HepG2 (cell line): ENCODE measurements around the gene EGLN2. TPM values are rescaled to one million over a fixed set of nuclear protein-coding genes. Genes with fewer than 3 reads are reported as not detected.

Experiments used
- BHLHE40 ChIP-seq: IDR thresholded peaks from 2 replicates; pipeline ENCODE4 v1.6.1; 2011; ENCODE audit warnings: low read length, improper control_type of control experiment
- CAMTA2 ChIP-seq: sonication (generic); formaldehyde crosslinking; IDR thresholded peaks from 2 replicates; pipeline ENCODE4 v1.4.0; 2020; ENCODE audit warnings: mild to moderate bottlenecking, missing genetic modification reagents, borderline replicate concordance
- CENPT ChIP-seq: sonication (generic); formaldehyde crosslinking; IDR thresholded peaks from 2 replicates; pipeline ENCODE4 v1.8.0; 2022; ENCODE audit warnings: low read depth, mild to moderate bottlenecking, moderate library complexity, missing genetic modification reagents
- ETV6 ChIP-seq: sonication (generic); formaldehyde crosslinking; conservative IDR thresholded peaks from 2 replicates; pipeline ENCODE4 v1.4.0; 2020; ENCODE audit warnings: missing genetic modification reagents
- PAWR ChIP-seq: sonication (generic); formaldehyde crosslinking; IDR thresholded peaks from 2 replicates; pipeline ENCODE4 v1.4.0; 2020; ENCODE audit warnings: missing genetic modification reagents, mild to moderate bottlenecking, borderline replicate concordance
- POLR2AphosphoS2 ChIP-seq: IDR thresholded peaks from 2 replicates; pipeline ENCODE4 v1.6.1; 2011; ENCODE audit warnings: low read depth, low read length, improper control_type of control experiment
- SOX13 ChIP-seq, 3 experiments: fragments of 450-650 bp in 1 of 3; sonication (generic) in 1 of 3; formaldehyde crosslinking in 1 of 3; IDR thresholded peaks in 2 of 3; conservative IDR thresholded peaks in 1 of 3; 2 replicates each; pipeline versions ENCODE4 v1.5.0 to v1.6.1; 2016 to 2020; ENCODE audit warnings: antibody characterized with exemption in 1 of 3, mild to moderate bottlenecking in 1 of 3, missing compliant biosample characterization in 1 of 3, missing genetic modification reagents in 1 of 3, moderate library complexity in 1 of 3
- THAP11 ChIP-seq: IDR thresholded peaks from 2 replicates; pipeline ENCODE4 v1.6.1; 2016; ENCODE audit warnings: missing biosample characterization, missing genetic modification reagents
- ZNF207 ChIP-seq: fragments of 450-650 bp; IDR thresholded peaks from 2 replicates; pipeline ENCODE4 v1.6.1; 2016; ENCODE audit warnings: antibody characterized with exemption, borderline replicate concordance
- ZNF549 ChIP-seq: sonication (generic); formaldehyde crosslinking; IDR thresholded peaks from 2 replicates; pipeline ENCODE4 v1.5.0; 2020; ENCODE audit warnings: missing genetic modification reagents
- polyA plus RNA-seq, 8 experiments: library from polyadenylated mRNA; depleted of rRNA in 3 of 8; stranded (reverse) in 7 of 8; unstranded in 1 of 8; fragments of >200 nt; fragmentation: Illumina TruSeq in 4 of 8; extraction: Trizol in 4 of 8; gene quantifications; 2 replicates each; pipeline versions ENCODE4 v1.2.1 to v1.2.3, GENCODE V29; 2011 to 2016; ENCODE audit warnings: low read depth in 4 of 8, missing spikeins in 1 of 8, mixed read lengths in 1 of 8; ENCODE audit not compliant: insufficient read depth in 1 of 8
- total RNA-seq, 5 experiments: library from RNA; depleted of rRNA; stranded (reverse); fragments of >200 nt; fragmentation: Illumina TruSeq; extraction: Trizol; gene quantifications; 2 replicates each; pipeline ENCODE4 v1.2.3, GENCODE V29; 2016; ENCODE audit warnings: low read depth in 1 of 5
- TF ChIP-seq, protein P1 (sequence below): IDR thresholded peaks from 2 replicates; pipeline ENCODE4 v1.6.1; 2012; ENCODE audit warnings: low read depth, low read length, improper control_type of control experiment
- TF ChIP-seq, protein P2 (sequence below): sonication (generic); formaldehyde crosslinking; IDR thresholded peaks from 2 replicates; pipeline ENCODE4 v1.9.0; 2021; ENCODE audit warnings: missing genetic modification reagents, mild to moderate bottlenecking, borderline replicate concordance
- TF ChIP-seq, protein P3 (sequence below): sonication (generic); formaldehyde crosslinking; IDR thresholded peaks from 2 replicates; pipeline ENCODE4 v1.5.0; 2020; ENCODE audit warnings: missing genetic modification reagents
- TF ChIP-seq, protein P4 (sequence below): sonication (generic); formaldehyde crosslinking; IDR thresholded peaks from 2 replicates; pipeline ENCODE4 v1.9.0; 2021; ENCODE audit warnings: mild to moderate bottlenecking, missing genetic modification reagents
- TF ChIP-seq, protein P5 (sequence below): IDR thresholded peaks from 2 replicates; pipeline ENCODE4 v1.6.1; 2016; ENCODE audit warnings: missing biosample characterization, missing genetic modification reagents, low read depth

The EGLN2 gene
- total and polyA plus RNA-seq, 2 of the 13 experiments (the other 11 are each of a cell fraction or from before 2014, with no cell fraction given) = 16.5 to 40.8 TPM

DNA sequence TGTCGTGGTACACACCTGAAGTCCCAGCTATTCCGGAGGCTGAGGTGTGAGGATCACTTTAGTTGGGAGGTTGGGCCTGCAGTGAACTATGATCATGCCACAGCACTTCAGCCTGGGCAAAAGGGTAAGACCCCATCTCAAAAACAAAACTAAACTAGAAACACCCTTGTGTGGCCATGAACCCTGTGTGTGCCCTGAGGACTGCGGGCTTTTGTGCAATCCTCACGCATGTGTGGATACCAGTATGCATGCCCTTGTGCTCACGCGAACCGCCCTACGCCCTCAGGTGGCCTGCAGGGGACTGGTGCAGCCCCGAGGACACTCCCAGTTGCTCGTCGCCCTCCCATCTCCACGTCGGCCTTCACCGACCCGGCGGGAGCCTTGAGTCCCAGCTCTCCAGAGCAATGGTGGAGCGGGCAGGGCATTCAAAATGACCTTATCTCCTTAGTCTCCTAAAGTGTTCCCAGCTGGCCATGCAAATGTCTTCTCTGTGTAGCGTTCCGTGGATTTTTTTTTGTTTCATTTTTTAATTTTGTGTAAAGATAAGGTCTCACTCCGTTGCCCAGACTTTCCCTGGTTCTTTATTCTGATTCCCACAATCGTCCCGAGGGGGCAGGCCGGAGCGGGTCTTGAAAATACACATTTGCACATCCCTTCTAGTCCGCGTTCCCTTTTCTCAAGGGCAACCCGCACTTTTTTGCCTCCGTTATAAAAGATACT, 868 bp upstream of the EGLN2 start (continued):
- TF ChIP-seq, protein P1, sequence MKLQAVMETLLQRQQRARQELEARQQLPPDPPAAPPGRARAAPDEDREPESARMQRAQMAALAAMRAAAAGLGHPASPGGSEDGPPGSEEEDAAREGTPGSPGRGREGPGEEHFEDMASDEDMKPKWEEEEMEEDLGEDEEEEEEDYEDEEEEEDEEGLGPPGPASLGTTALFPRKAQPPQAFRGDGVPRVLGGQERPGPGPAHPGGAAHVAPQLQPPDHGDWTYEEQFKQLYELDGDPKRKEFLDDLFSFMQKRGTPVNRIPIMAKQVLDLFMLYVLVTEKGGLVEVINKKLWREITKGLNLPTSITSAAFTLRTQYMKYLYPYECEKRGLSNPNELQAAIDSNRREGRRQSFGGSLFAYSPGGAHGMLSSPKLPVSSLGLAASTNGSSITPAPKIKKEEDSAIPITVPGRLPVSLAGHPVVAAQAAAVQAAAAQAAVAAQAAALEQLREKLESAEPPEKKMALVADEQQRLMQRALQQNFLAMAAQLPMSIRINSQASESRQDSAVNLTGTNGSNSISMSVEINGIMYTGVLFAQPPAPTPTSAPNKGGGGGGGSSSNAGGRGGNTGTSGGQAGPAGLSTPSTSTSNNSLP = no peak
- no peak for TF ChIP-seq ZNF549 (CRISPR knock-in tag)
- no peak for TF ChIP-seq PAWR (CRISPR knock-in tag)
- TF ChIP-seq, protein P2, sequence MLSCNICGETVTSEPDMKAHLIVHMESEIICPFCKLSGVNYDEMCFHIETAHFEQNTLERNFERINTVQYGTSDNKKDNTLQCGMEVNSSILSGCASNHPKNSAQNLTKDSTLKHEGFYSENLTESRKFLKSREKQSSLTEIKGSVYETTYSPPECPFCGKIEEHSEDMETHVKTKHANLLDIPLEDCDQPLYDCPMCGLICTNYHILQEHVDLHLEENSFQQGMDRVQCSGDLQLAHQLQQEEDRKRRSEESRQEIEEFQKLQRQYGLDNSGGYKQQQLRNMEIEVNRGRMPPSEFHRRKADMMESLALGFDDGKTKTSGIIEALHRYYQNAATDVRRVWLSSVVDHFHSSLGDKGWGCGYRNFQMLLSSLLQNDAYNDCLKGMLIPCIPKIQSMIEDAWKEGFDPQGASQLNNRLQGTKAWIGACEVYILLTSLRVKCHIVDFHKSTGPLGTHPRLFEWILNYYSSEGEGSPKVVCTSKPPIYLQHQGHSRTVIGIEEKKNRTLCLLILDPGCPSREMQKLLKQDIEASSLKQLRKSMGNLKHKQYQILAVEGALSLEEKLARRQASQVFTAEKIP (CRISPR knock-in tag) = no peak
- TF ChIP-seq BHLHE40 = peak; percentile 76
- no peak for TF ChIP-seq POLR2AphosphoS2
- TF ChIP-seq CENPT (CRISPR knock-in tag) = no peak
- TF ChIP-seq ETV6 (CRISPR knock-in tag) = 0 out of 2 replicates have a peak, but pooled peaks have one; percentile 36
- TF ChIP-seq SOX13 (IDR thresholded peaks at IDR 0.05) = no peak; the same call in 1 of the 2 replicates
- TF ChIP-seq SOX13 (CRISPR knock-in tag; conservative IDR thresholded peaks at IDR 0.05 in 1 of 2, IDR thresholded peaks at IDR 0.05 in 1 of 2) = peak in 1 of 2 experiments; percentile 67; a peak in 1 of 4 replicates
- TF ChIP-seq, protein P3, sequence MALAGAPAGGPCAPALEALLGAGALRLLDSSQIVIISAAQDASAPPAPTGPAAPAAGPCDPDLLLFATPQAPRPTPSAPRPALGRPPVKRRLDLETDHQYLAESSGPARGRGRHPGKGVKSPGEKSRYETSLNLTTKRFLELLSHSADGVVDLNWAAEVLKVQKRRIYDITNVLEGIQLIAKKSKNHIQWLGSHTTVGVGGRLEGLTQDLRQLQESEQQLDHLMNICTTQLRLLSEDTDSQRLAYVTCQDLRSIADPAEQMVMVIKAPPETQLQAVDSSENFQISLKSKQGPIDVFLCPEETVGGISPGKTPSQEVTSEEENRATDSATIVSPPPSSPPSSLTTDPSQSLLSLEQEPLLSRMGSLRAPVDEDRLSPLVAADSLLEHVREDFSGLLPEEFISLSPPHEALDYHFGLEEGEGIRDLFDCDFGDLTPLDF (CRISPR knock-in tag) = peak; percentile 58; the same call in 1 of the 2 replicates
- TF ChIP-seq, protein P4, sequence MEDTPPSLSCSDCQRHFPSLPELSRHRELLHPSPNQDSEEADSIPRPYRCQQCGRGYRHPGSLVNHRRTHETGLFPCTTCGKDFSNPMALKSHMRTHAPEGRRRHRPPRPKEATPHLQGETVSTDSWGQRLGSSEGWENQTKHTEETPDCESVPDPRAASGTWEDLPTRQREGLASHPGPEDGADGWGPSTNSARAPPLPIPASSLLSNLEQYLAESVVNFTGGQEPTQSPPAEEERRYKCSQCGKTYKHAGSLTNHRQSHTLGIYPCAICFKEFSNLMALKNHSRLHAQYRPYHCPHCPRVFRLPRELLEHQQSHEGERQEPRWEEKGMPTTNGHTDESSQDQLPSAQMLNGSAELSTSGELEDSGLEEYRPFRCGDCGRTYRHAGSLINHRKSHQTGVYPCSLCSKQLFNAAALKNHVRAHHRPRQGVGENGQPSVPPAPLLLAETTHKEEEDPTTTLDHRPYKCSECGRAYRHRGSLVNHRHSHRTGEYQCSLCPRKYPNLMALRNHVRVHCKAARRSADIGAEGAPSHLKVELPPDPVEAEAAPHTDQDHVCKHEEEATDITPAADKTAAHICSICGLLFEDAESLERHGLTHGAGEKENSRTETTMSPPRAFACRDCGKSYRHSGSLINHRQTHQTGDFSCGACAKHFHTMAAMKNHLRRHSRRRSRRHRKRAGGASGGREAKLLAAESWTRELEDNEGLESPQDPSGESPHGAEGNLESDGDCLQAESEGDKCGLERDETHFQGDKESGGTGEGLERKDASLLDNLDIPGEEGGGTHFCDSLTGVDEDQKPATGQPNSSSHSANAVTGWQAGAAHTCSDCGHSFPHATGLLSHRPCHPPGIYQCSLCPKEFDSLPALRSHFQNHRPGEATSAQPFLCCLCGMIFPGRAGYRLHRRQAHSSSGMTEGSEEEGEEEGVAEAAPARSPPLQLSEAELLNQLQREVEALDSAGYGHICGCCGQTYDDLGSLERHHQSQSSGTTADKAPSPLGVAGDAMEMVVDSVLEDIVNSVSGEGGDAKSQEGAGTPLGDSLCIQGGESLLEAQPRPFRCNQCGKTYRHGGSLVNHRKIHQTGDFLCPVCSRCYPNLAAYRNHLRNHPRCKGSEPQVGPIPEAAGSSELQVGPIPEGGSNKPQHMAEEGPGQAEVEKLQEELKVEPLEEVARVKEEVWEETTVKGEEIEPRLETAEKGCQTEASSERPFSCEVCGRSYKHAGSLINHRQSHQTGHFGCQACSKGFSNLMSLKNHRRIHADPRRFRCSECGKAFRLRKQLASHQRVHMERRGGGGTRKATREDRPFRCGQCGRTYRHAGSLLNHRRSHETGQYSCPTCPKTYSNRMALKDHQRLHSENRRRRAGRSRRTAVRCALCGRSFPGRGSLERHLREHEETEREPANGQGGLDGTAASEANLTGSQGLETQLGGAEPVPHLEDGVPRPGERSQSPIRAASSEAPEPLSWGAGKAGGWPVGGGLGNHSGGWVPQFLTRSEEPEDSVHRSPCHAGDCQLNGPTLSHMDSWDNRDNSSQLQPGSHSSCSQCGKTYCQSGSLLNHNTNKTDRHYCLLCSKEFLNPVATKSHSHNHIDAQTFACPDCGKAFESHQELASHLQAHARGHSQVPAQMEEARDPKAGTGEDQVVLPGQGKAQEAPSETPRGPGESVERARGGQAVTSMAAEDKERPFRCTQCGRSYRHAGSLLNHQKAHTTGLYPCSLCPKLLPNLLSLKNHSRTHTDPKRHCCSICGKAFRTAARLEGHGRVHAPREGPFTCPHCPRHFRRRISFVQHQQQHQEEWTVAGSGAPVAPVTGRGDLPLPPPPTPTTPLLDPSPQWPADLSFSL = peak; percentile 58
- TF ChIP-seq CAMTA2 (CRISPR knock-in tag) = no peak
- TF ChIP-seq, protein P5, sequence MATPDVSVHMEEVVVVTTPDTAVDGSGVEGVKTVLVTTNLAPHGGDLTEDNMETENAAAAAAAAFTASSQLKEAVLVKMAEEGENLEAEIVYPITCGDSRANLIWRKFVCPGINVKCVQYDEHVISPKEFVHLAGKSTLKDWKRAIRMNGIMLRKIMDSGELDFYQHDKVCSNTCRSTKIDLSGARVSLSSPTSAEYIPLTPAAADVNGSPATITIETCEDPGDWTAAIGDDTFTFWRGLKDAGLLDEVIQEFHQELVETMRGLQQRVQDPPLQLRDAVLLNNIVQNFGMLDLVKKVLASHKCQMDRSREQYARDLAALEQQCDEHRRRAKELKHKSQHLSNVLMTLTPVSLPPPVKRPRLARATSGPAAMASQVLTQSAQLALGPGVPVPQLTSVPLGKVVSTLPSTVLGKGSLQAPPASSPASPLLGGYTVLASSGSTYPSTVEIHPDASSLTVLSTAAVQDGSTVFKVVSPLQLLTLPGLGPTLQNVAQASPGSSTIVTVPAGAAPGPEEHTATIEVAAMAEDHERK (CRISPR knock-in tag) = peak; percentile 1; the same call in 1 of the 2 replicates
- no peak for TF ChIP-seq ZNF207
- peak; percentile 59 for TF ChIP-seq THAP11 (CRISPR knock-in tag)
